B cell (primary cell): ENCODE measurements around the gene LIMCH1. TPM values are rescaled to one million over a fixed set of nuclear protein-coding genes. Genes with fewer than 3 reads are reported as not detected.

ENCODE experiments used
- ATAC-seq: fragments of 200-7000 bp; cut with Tn5 transposase; one replicate; pipeline ENCODE4 v1.10.0; 2021; ENCODE audit warnings: low read depth, mild to moderate bottlenecking, moderate number of reproducible peaks, moderate library complexity
- CTCF ChIA-PET: fragments of 350-600 bp; sonication (Branson Sonifier 250); formaldehyde crosslinking; loops from one replicate; lab custom pipeline; 2021; ENCODE audit warnings: antibody characterized with exemption, inconsistent platforms; lab: Charles Lee
- POLR2A ChIA-PET: fragments of 350-600 bp; sonication (Branson Sonifier 250); formaldehyde crosslinking; loops from one replicate; lab custom pipeline; 2021; ENCODE audit warnings: antibody characterized with exemption; lab: Charles Lee
- DNase-seq: peaks from one replicate; pipeline ENCODE4 v3.0.0; 2013
- H2AFZ ChIP-seq: 2 replicates; pipeline ENCODE4 v1.6.1; 2012; ENCODE audit warnings: mild to moderate bottlenecking, low read depth, low read length; ENCODE audit not compliant: insufficient read depth, poor library complexity, severe bottlenecking
- H3K27ac ChIP-seq, 2 donors: 1 replicate in 1 of 2; 2 replicates in 1 of 2; pipeline ENCODE4 v1.5.1; 2012 to 2013; ENCODE audit warnings: low read length in 2 of 2, mild to moderate bottlenecking in 2 of 2, moderate library complexity in 1 of 2
- H3K27me3 ChIP-seq, 4 experiments: fragments of 200-600 bp in 1 of 4; sonication (generic) in 1 of 4; replicated peaks in 1 of 4; 1 replicate in 2 of 4; 2 replicates in 2 of 4; pipeline versions ENCODE4 v1.6.1 to v1.7.0; 2013 to 2016; ENCODE audit warnings: low read length in 3 of 4, mild to moderate bottlenecking in 2 of 4, mixed read lengths in 1 of 4, moderate library complexity in 1 of 4; ENCODE audit not compliant: insufficient read depth in 4 of 4, control insufficient read depth in 3 of 4; ENCODE audit errors: control extremely low read depth in 1 of 4
- H3K36me3 ChIP-seq, 2 experiments: replicated peaks in 1 of 2; 1 replicate in 1 of 2; 2 replicates in 1 of 2; pipeline versions ENCODE4 v1.6.1 to v1.7.1; 2013; ENCODE audit warnings: low read length in 1 of 2; ENCODE audit not compliant: insufficient read depth in 2 of 2, control insufficient read depth in 1 of 2; ENCODE audit errors: control extremely low read depth in 1 of 2, extremely low read depth in 1 of 2
- H3K4me1 ChIP-seq, 2 donors: fragments of 200-600 bp in 1 of 2; sonication (generic) in 1 of 2; 1 replicate in 1 of 2; 2 replicates in 1 of 2; pipeline versions ENCODE4 v1.5.1 to v1.6.1; 2013 to 2017; ENCODE audit warnings: low read length in 2 of 2; ENCODE audit not compliant: control insufficient read depth in 2 of 2, insufficient read depth in 2 of 2
- H3K4me2 ChIP-seq: replicated peaks from 2 replicates; pipeline ENCODE3; 2012; ENCODE audit warnings: mild to moderate bottlenecking, low read depth, low read length; ENCODE audit not compliant: poor library complexity, severe bottlenecking
- H3K4me3 ChIP-seq, 5 experiments: fragments of 200-600 bp in 1 of 5; sonication (generic) in 1 of 5; 1 replicate in 3 of 5; 2 replicates in 2 of 5; pipeline versions ENCODE4 v1.5.1 to v1.7.0; 2011 to 2016; ENCODE audit warnings: low read length in 4 of 5, mild to moderate bottlenecking in 4 of 5, low read depth in 2 of 5, control low read depth in 1 of 5, moderate library complexity in 1 of 5; ENCODE audit not compliant: insufficient read depth in 1 of 5; ENCODE audit errors: control extremely low read depth in 1 of 5, extremely low read depth in 1 of 5
- H3K79me2 ChIP-seq: fragments of 200-600 bp; sonication (generic); one replicate; pipeline ENCODE4 v1.6.0; 2016; ENCODE audit warnings: low read length; ENCODE audit not compliant: control insufficient read depth, insufficient read depth
- H3K9ac ChIP-seq: fragments of 200-600 bp; sonication (generic); 2 replicates; pipeline ENCODE4 v1.6.1; 2017; ENCODE audit warnings: mild to moderate bottlenecking, low read length, moderate library complexity
- H3K9me3 ChIP-seq, 3 donors: one replicate each; pipeline versions ENCODE4 v1.6.1 to v1.7.1; 2013; ENCODE audit warnings: low read length in 2 of 3; ENCODE audit not compliant: control insufficient read depth in 2 of 3, insufficient read depth in 1 of 3; ENCODE audit errors: control extremely low read depth in 1 of 3
- H4K20me1 ChIP-seq: 2 replicates; pipeline ENCODE4 v1.6.0; 2012; ENCODE audit warnings: mild to moderate bottlenecking, low read length; ENCODE audit not compliant: insufficient read depth, control insufficient read depth, poor library complexity, severe bottlenecking
- H3K27ac Mint-ChIP-seq: one replicate; pipeline ENCODE4 v1.8.0; 2021; ENCODE audit warnings: mixed read lengths
- H3K27me3 Mint-ChIP-seq: one replicate; pipeline ENCODE4 v1.8.0; 2021; ENCODE audit warnings: mixed read lengths
- H3K4me1 Mint-ChIP-seq: one replicate; pipeline ENCODE4 v1.8.0; 2021; ENCODE audit warnings: mixed read lengths
- H3K4me3 Mint-ChIP-seq: one replicate; pipeline ENCODE4 v1.8.0; 2021; ENCODE audit warnings: mixed read lengths
- H3K9me3 Mint-ChIP-seq: one replicate; pipeline ENCODE4 v1.8.0; 2022; ENCODE audit warnings: mixed read lengths; ENCODE audit not compliant: insufficient read depth
- CTCF ChIP-seq: fragments of 200-600 bp; IDR thresholded peaks from one replicate; pipeline ENCODE4 v1.8.0; 2022; ENCODE audit warnings: antibody characterized with exemption, mild to moderate bottlenecking
- EZH2 ChIP-seq: IDR thresholded peaks from 2 replicates; pipeline ENCODE4 v1.6.1; 2012; ENCODE audit warnings: borderline replicate concordance, low read depth, mild to moderate bottlenecking, moderate library complexity, low read length; ENCODE audit not compliant: insufficient read depth, poor library complexity, severe bottlenecking
- WGBS: methylation state at CpG from one replicate; pipeline ENCODE4 v1.1.5; 2013; ENCODE audit warnings: missing lambda C conversion rate; ENCODE audit not compliant: insufficient coverage; 5-methylcytosine and 5-hydroxymethylcytosine counted together
- intact Hi-C: fragments of 100-400 bp; cut with micrococcal nuclease; formaldehyde crosslinking; loops from one replicate; pipeline ENCODE4 v1.10.0; 2022
- polyA plus RNA-seq: library from polyadenylated mRNA; depleted of rRNA; stranded (reverse); fragments of >200 nt; gene quantifications from 2 replicates; pipeline ENCODE4 v1.2.3, GENCODE V29; 2012
- total RNA-seq, 2 donors: library from RNA; stranded (reverse); fragments of 120-200 nt in 1 of 2; gene quantifications; 1 replicate in 1 of 2; 2 replicates in 1 of 2; pipeline versions ENCODE4 v1.2.3 to v1.2.4, GENCODE V29; 2013 to 2022

Gene LIMCH1
- total and polyA plus RNA-seq, 2 donors (not counting 1 experiment from before 2014, with no cell fraction given) = not detected

GRCh38 chr4:41712425-41712824, 174.5 kb downstream of the LIMCH1 start:
- POLR2A ChIA-PET = no interaction called here
- H3K36me3 ChIP-seq = no peaks in the 10 kb centered on the region
- TF ChIP-seq CTCF (no peak), EZH2 (no peak)
- H3K27ac ChIP-seq = no peak overlapping the region
- Mint-ChIP-seq H3K4me3 (no peak overlapping the region), H3K27ac (no peak overlapping the region), H3K9me3 (no peaks in the 10 kb centered on the region), H3K4me1 (no peaks in the 10 kb centered on the region), H3K27me3 (peaks cover 12% of the 10 kb centered on the region)
- CTCF ChIA-PET = no interaction called here
- no peak overlapping the region for H3K4me3 ChIP-seq
- no peaks in the 10 kb centered on the region for H3K4me1 ChIP-seq
- intact Hi-C loops = no loop called here
- no peak for ATAC-seq
- H3K9ac ChIP-seq = no peak overlapping the region
- H3K4me2 ChIP-seq = no peak overlapping the region
- H4K20me1 ChIP-seq = no peaks in the 10 kb centered on the region
- H2AFZ ChIP-seq = no peak overlapping the region
- no peaks in the 10 kb centered on the region for H3K79me2 ChIP-seq
- H3K9me3 ChIP-seq = no peaks in the 10 kb centered on the region
- no peak for DNase-seq
- H3K27me3 ChIP-seq = no peaks in the 10 kb centered on the region
- WGBS = no CpG with 5 or more reads among the region's 3 CpGs

DNA sequence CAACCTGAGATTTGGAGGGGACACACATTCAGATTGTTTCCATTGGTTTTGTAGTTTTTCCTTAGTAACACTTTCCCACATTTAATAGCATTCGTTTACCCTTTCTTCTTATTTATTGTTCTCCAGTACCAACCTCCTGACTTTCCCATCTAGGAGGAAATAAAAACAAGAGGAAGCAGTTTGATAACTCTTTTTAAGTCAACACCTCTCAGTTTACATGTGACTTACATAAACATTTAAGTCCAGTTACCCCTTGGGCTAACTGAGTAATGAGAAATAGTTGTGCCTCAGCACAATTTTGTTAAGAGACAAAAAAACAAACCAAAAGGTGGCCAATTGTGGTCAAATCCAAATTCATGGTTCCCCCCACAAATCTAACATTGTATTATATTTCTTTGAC, 175.8 kb downstream of the LIMCH1 start:
- H3K4me2 ChIP-seq = no peak overlapping the region
- H3K9ac ChIP-seq = no peak overlapping the region
- TF ChIP-seq EZH2 (no peak), CTCF (no peak)
- no peaks in the 10 kb centered on the region for H3K4me1 ChIP-seq
- CTCF ChIA-PET = no interaction called here
- H3K79me2 ChIP-seq = no peaks in the 10 kb centered on the region
- H2AFZ ChIP-seq = no peak overlapping the region
- no peak for DNase-seq
- no peak overlapping the region for H3K27ac Mint-ChIP-seq
- WGBS = no CpG with 5 or more reads among the region's 1 CpG
- intact Hi-C loops = no loop called here
- H3K4me1 Mint-ChIP-seq = no peaks in the 10 kb centered on the region
- H3K9me3 Mint-ChIP-seq = no peaks in the 10 kb centered on the region
- POLR2A ChIA-PET = no interaction called here
- no peak for ATAC-seq
- no peaks in the 10 kb centered on the region for H4K20me1 ChIP-seq
- H3K4me3 Mint-ChIP-seq = no peak overlapping the region
- no peaks in the 10 kb centered on the region for H3K27me3 ChIP-seq
- no peak overlapping the region for H3K27ac ChIP-seq
- peaks cover 7% of the 10 kb centered on the region for H3K27me3 Mint-ChIP-seq
- H3K36me3 ChIP-seq = no peaks in the 10 kb centered on the region
- no peaks in the 10 kb centered on the region for H3K9me3 ChIP-seq
- no peak overlapping the region for H3K4me3 ChIP-seq
